ENCODE data around the gene P2RY6. TPM values are rescaled to one million over a fixed set of nuclear protein-coding genes. Genes with fewer than 3 reads are reported as not detected.

The P2RY6 gene
- total RNA-seq, 1 donor from 2014 or later: 3.6 TPM

DNA sequence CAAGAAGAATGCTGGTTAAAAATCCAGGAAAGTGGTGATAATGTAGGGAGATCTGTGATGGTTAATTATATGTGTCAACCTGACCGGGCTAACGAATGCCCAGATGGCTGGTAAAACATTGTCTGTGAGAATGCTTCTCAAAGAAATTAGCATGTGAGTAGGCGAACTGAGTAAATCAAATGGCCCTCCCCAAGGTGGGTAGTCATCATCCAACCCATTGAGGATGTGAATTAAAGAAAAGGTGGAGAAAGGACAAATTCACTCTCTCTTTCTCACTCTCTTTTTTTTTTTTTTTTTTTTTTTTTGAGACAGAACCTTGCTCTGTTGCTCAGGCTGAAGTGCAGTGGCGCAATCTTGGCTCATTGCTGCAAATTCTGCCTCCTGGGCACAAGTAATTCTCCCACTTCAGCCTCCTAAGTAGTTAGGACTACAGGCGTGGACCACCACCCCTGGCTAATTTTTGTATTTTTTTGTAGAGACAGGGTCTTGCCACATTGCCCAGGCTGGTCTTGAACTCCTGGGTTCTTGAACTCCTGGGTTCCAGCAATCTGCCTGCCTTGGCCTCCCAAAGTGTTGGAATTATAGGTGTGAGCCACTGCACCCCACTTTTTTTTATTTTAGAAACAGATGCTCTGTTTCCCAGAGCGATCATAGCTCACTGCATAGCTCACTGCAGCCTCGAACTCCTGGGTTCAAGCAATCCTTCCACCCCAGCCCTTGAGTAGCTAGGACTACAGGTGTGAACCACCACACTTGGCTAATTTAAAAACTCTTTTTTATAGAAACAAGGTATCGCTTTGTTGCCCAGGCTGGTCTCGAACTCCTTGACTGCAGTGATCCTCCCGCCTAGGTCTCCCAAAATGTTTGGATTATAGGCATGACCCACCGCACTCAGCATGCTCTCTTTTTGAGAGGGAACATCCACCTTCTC, 22.0 kb upstream of the P2RY6 start:
- intact Hi-C loops (cut with DNase I): loop anchor here (10.0 kb wide), 1 partner anchor 415 kb away; no protein-coding TSS in a partner anchor
- no peak for DNase-seq (ENCODE audit: low spot score)
- no peak for ATAC-seq

DNA sequence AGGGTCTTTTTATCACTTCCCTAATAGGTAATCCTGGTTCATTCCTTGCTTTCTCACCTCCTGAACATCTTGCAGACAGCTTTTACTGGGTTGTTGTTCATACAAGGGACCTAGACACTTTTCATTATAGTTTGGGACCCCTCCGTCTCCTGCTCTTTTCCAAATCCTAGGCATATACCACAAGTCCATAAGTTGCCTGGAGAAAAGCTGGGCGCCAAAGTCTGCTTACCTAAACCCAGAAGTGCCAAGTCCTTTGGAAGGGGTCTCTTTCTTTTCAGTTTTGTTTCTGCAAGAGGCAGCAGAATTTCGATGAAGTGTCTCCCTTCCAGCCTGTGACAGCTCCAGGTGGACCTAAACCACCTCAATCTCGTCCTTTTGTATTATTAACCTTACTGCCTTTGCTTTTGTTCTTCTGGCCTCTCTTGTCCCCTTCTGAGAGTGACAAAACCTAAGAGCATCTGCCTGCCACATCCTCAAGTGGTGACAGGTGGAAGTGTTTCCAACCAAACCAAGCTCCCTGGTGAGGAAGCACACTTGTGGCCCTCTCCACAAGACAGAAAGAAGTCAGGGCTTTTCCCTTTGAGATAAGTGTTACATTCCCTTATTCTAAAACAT, 19.5 kb upstream of the P2RY6 start:
- intact Hi-C loops (cut with DNase I): no loop called here
- peak; percentile 39 for DNase-seq (ENCODE audit: low spot score)
- ATAC-seq: no peak

GRCh38 chr11:73257342-73258103, 14.6 kb upstream of the P2RY6 start:
- peak; percentile 69 for ATAC-seq
- DNase-seq (ENCODE audit: low spot score): peak; percentile 61

DNA sequence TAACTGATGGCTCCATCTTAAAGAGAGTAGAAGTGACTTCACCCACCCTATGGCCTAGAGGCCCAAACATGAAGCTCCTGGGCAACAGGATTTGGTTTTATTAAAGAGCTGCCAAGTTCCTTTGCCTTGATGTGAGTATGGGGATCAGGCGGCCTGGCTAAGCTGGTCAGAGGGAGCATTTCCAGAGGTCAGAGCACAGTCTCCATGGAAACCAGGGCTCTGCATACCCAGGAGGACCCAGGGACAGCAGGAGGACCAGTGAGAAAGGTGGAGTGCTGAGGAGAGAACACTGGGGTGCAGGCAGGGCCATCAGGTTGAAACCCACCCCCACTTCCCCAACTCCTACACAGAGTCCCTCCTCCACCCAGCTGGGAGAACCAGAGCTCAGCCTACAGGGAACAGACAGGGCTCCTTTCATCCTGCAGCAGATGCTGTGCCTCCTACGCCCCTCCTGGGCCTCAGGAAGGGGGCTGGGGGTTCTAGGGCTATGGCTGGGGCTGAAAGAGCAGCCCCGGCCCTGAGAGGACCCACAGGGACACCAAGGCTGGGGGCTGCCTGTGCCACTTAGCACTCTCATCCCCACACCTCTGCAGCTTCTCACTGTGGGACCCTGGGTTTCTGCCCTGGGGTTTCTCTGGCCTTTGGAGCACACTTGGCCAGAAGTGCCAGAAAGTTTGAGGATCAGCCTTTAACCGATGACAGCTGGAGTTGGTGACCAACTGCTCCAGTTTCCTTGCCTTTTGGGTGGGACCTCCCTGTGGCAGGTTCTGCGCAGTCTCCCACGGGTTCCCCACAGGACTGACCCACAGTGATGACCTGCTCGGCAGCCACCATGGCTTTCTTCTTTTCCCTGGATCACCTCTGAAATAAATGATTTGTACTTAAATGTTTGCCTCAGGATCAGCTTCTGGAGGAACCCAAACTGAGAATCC, 13.8 kb upstream of the P2RY6 start:
- ATAC-seq (peak; percentile 33), DNase-seq (ENCODE audit: low spot score) (peak; percentile 27)
- intact Hi-C loops (cut with DNase I): no loop called here

More at GRCh38 chr11:73257342-73258103, 14.6 kb upstream of the P2RY6 start:
- intact Hi-C loops (cut with DNase I): no loop called here

DNA sequence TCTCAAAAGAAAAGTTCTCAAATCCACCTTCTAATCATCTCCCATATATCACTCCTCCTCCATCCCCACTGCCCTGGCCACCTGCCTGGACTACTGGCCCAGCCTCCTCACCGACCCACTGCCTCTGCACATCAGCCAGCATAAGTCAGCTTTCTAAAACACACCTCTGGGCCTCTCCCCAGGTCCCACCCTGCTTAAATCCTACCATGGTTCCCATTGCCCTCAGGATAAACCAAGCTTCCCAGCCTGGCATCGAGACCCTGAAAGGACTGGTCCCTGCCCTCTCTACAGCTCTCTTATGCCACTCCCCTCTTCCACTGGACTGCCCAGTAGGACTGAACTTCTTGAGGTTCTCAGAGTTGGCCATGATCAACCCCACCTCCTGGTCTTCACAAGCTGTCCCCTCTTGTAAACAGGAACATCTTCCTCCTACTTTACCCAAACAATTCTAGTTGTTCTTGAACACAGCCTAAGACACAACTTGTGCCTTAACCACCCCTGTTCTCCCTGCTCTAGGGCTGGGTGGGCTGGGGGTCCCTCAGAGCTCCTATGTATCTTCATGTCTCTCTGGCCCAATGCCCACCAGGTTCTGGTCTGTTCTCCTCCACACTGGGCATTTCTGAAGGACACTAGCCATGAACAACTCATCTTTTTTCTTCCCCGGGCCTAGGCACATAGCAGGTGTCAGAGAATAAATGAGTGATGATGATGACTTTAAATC, 12.6 kb upstream of the P2RY6 start:
- intact Hi-C loops (cut with DNase I): no loop called here
- no peak for ATAC-seq
- peak; percentile 51 for DNase-seq (ENCODE audit: low spot score)

DNA sequence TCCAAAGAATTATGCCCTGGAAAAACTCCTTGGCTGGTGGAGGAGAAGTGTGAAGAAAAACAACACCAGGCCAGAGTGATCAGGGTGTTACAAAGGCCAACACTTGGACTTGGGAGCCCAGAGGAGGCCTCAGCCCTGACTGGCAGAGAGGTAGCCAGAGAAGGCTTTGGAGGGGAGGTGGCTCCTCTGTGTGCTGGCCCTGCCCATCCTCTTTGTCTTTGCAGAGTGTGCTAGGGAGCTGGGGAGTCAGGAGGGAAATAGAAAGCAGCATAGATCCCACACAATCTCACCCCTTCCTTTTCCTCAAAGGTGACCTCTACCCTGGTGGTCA, 12.0 kb upstream of the P2RY6 start:
- DNase-seq (ENCODE audit: low spot score) (peak; percentile 19), ATAC-seq (no peak)
- intact Hi-C loops (cut with DNase I): no loop called here

- intact Hi-C loops (cut with DNase I): no loop called here
- no peak for ATAC-seq
- DNase-seq (ENCODE audit: low spot score): peak; percentile 23
These were observed 9.2 kb upstream of the P2RY6 start for GRCh38 chr11:73262851-73263495.

- no peak for DNase-seq (ENCODE audit: low spot score)
- intact Hi-C loops (cut with DNase I): no loop called here
These were observed 8.5 kb upstream of the P2RY6 start for GRCh38 chr11:73263640-73264039.

GRCh38 chr11:73265278-73265810, 6.8 kb upstream of the P2RY6 start:
- ATAC-seq: no peak

More at GRCh38 chr11:73263640-73264039, 8.5 kb upstream of the P2RY6 start:
- ATAC-seq: no peak

GRCh38 chr11:73265853-73266645, 6.1 kb upstream of the P2RY6 start:
- intact Hi-C loops (cut with DNase I): no loop called here
- ATAC-seq: no peak
- no peak for DNase-seq (ENCODE audit: low spot score)

More at GRCh38 chr11:73265278-73265810, 6.8 kb upstream of the P2RY6 start:
- peak; percentile 23 for DNase-seq (ENCODE audit: low spot score)
- intact Hi-C loops (cut with DNase I): no loop called here

- DNase-seq (ENCODE audit: low spot score) (peak; percentile 45), ATAC-seq (no peak)
- intact Hi-C loops (cut with DNase I): no loop called here
These were observed 5.5 kb upstream of the P2RY6 start for GRCh38 chr11:73266646-73267020.

DNA sequence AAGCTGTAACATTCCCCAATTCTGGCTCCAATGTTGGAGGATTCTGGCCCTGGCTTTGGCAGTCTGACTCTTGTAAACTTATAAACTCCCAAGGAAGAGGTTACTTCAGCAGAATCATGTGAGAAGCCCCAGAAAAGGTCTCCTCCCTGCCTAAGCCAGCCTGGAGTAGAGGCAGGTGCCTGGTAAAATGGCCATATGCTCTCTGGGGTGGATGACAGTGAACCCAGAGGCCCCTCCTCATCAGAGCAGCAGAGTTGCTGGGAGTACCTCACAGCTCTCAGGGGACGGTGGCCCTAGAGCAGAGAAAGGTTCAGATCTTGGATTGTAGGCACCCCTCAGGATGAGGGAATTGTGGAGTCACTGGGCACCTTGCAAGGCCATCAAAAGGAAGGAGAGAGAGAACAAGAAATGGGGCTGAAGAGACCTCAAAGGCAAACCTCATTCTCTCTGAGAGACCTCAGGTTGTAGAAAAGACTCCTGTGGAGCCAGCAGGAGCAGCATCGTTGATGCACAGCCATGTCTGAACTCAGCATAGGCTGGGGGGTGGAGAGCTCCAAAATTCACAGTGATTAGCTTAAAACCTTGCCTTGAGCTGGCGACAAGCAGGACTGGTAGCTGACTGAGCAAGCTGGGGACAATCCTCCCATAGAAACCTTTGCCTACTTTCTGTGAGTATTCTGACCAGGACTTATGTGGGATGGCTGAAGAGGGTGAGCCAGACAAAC, 4.9 kb upstream of the P2RY6 start:
- intact Hi-C loops (cut with DNase I): no loop called here
- DNase-seq (ENCODE audit: low spot score) (peak; percentile 23), ATAC-seq (no peak)

DNA sequence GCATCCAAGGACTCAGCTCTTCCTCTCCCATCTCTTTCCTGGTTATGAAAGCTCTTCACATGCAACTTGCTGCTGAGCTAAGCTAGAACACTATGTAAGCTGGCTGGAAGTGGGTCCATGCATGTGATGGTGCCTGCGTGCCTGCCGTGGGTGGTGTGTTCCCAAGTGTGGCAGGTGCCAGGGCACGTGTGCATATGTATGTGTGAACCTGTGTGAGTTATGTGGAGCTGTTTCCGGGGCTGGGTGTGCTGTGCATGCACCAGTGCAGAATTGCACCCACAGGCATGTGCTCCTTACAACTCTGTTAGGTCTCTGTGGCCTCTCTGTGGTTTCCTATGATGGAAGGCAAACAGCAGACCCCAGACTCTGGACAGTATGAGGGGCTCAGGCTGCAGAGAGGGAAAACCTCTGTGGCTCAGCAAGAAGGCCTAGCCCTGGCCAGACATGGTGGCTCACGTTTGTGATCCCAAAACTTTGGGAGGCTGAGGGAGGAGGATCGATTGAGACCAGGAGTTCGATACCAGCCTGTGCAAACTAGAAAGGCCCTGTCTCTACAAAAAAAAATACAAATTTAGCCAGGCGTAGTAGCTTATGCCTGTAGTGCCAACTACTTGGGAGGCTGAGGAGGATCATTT, 4.1 kb upstream of the P2RY6 start:
- ATAC-seq (no peak), DNase-seq (ENCODE audit: low spot score) (peak; percentile 39)
- intact Hi-C loops (cut with DNase I): no loop called here

GRCh38 chr11:73268671-73269271, 3.4 kb upstream of the P2RY6 start:
- no peak for ATAC-seq
- peak; percentile 32 for DNase-seq (ENCODE audit: low spot score)

DNA sequence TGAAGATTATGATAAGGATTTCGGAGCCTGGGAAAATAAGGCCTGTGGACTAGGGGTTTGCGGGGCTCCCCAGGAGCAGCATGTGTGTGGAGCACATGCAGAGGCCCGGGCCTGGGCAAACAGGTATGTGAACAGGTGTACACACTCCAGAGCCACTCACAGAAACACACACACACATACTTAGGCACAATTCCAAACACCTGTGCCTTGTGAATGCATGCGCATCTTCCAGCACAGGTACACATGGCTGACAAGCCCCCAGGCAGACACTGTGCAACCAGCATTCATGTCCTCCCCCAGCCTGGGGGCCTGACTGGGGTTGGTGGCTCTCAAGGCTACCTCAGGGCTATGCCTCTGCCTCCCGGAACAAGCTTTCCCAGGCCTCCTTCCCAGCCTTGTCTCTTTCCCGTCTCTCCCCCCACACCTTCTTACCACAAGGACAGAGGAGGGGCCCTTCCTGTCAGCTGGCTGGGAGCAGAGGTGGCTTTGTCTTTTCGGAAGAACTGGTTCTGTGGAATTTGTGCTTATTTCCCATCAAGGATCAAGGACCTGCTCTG, 2.6 kb upstream of the P2RY6 start:
- ATAC-seq: no peak
- DNase-seq (ENCODE audit: low spot score): peak; percentile 34
- intact Hi-C loops (cut with DNase I): no loop called here

More at GRCh38 chr11:73268671-73269271, 3.4 kb upstream of the P2RY6 start:
- intact Hi-C loops (cut with DNase I): no loop called here

Data from sciatic nerve (tissue), 2 donors.